GM12892 (cell line): ENCODE data around the gene ANKMY1.
"Not testable (repeated sequence)": the region's sequence is repeated elsewhere in the genome, so short reads cannot be mapped to it uniquely, and the experiment has no call there.

Experiments used
- POLR2A ChIP-seq: IDR thresholded peaks from 2 replicates; pipeline ENCODE4 v1.6.1; 2011; ENCODE audit warnings: low read depth, low read length, control low read depth
- POLR2AphosphoS5 ChIP-seq: IDR thresholded peaks from 2 replicates; pipeline ENCODE4 v1.6.1; 2011; ENCODE audit warnings: low read depth, low read length, control low read depth
- TAF1 ChIP-seq: IDR thresholded peaks from 2 replicates; pipeline ENCODE4 v1.6.1; 2011; ENCODE audit warnings: low read depth, mild to moderate bottlenecking, control low read depth, low read length, borderline replicate concordance

GRCh38 chr2:240521885-240522284 lies 35.9 kb downstream of the ANKMY1 start:
- TF ChIP-seq POLR2A, TAF1, POLR2AphosphoS5: not testable (repeated sequence)
